Nephron (organoid): ENCODE results near the gene ZNF726.
"Not testable (repeated sequence)": the region's sequence is repeated elsewhere in the genome, so short reads cannot be mapped to it uniquely, and the experiment has no call there.

Experiments used
- H3K27ac Mint-ChIP-seq, 3 experiments: 2 replicates each; pipeline ENCODE4 v1.8.0; 2020; ENCODE audit warnings: mixed read lengths in 3 of 3, mild to moderate bottlenecking in 2 of 3, moderate library complexity in 1 of 3
- H3K27me3 Mint-ChIP-seq: 2 replicates; pipeline ENCODE4 v1.8.0; 2021; ENCODE audit warnings: low read depth, mild to moderate bottlenecking, moderate library complexity, mixed read lengths
- H3K36me3 Mint-ChIP-seq: 2 replicates; pipeline ENCODE4 v1.8.0; 2020; ENCODE audit warnings: low read depth, mixed read lengths
- H3K4me1 Mint-ChIP-seq: 2 replicates; pipeline ENCODE4 v1.8.0; 2020; ENCODE audit warnings: mixed read lengths
- H3K4me3 Mint-ChIP-seq, 3 experiments: 2 replicates each; pipeline ENCODE4 v1.8.0; 2020; ENCODE audit warnings: mild to moderate bottlenecking in 3 of 3, mixed read lengths in 3 of 3, moderate library complexity in 2 of 3
- H3K9me3 Mint-ChIP-seq: 2 replicates; pipeline ENCODE4 v1.8.0; 2020; ENCODE audit warnings: mixed read lengths
- TF ChIP-seq, protein P1 (sequence below), 3 experiments: fragments of 200-600 bp; sonication (generic); IDR thresholded peaks; one replicate each; pipeline ENCODE4 v1.5.0; 2021; ENCODE audit warnings: antibody characterized with exemption in 3 of 3; ENCODE audit not compliant: unreplicated experiment in 3 of 3

The ZNF726 gene

DNA sequence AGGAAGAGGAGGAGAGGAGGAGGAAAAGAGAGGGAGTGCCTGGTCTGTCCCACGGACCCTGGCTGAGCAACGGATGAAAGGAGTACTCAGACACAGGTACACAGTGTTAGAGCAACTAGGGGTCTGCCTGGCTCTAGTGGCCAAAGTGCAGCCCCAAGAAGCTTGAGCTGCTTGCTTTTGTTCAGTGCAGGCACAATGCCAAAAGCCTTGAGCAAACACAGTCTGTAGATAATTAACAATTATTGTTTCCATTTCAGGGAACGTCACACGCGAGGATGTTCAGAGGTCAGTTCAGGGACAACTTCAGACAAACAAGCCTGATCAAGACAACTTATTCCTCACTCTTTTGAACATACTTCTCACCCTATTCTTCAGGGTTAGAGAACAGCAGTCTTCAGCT is 32.2 kb upstream of the ZNF726 start:
- Mint-ChIP-seq H3K27me3 (peaks cover 4% of the 10 kb centered on the region), H3K9me3 (peaks cover 57% of the 10 kb centered on the region), H3K4me1 (no peaks in the 10 kb centered on the region), H3K4me3 (no peak overlapping the region), H3K27ac (no peak overlapping the region), H3K36me3 (peaks cover 8% of the 10 kb centered on the region)
- TF ChIP-seq, protein P1, sequence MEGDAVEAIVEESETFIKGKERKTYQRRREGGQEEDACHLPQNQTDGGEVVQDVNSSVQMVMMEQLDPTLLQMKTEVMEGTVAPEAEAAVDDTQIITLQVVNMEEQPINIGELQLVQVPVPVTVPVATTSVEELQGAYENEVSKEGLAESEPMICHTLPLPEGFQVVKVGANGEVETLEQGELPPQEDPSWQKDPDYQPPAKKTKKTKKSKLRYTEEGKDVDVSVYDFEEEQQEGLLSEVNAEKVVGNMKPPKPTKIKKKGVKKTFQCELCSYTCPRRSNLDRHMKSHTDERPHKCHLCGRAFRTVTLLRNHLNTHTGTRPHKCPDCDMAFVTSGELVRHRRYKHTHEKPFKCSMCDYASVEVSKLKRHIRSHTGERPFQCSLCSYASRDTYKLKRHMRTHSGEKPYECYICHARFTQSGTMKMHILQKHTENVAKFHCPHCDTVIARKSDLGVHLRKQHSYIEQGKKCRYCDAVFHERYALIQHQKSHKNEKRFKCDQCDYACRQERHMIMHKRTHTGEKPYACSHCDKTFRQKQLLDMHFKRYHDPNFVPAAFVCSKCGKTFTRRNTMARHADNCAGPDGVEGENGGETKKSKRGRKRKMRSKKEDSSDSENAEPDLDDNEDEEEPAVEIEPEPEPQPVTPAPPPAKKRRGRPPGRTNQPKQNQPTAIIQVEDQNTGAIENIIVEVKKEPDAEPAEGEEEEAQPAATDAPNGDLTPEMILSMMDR (IDR thresholded peaks at IDR 0.05; ENCODE audit: unreplicated experiment in 3 of 3) = no peak

DNA sequence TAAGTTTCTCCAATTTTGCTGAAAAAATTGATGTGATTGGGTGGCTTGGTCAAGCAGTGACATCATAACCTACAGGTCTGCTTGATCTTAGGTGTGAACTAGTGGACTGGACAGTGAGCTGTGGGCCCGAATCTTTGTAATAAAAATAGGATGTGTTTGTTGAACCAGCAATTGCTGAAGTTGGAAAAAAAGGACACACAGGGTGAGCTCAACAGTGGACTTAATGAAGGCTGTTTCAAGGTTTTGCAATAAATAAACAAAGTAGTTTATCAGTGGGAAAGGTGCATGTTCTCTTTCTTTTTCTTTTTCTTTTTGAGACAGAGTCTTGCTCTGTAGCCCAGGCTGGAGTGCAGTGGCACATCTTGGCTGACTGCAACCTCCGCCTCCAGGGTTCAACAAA is 30.3 kb upstream of the ZNF726 start:
- TF ChIP-seq, protein P1 (IDR thresholded peaks at IDR 0.05; ENCODE audit: unreplicated experiment in 3 of 3) = no peak
- H3K4me1 Mint-ChIP-seq = no peaks in the 10 kb centered on the region
- H3K9me3 Mint-ChIP-seq = peaks cover 48% of the 10 kb centered on the region
- H3K27ac Mint-ChIP-seq = no peak overlapping the region
- H3K27me3 Mint-ChIP-seq = peaks cover 3% of the 10 kb centered on the region
- no peak overlapping the region for H3K4me3 Mint-ChIP-seq
- no peaks in the 10 kb centered on the region for H3K36me3 Mint-ChIP-seq

DNA sequence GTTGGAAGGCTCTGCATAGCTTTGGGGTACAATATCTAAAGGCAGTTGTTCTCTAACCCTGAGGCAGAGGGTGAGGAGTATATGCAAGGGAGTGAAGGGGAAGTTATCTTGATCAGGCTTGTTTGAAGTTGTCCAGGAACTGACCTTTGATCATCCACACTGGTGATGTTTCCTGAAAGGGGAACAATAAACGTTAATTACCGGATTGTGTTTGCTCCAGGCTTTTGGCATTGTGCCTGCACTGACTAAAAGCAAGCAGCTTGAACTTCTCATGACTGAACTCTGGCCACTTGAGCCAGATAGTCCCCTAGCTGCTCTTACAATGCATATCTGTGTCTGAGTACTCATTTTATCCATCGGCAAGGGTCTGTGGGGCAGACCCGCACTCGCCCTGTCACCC is 27.0 kb upstream of the ZNF726 start:
- Mint-ChIP-seq H3K27me3 (no peaks in the 10 kb centered on the region), H3K9me3 (peaks cover 42% of the 10 kb centered on the region), H3K36me3 (no peaks in the 10 kb centered on the region), H3K4me1 (no peaks in the 10 kb centered on the region), H3K27ac (no peak overlapping the region), H3K4me3 (no peak overlapping the region)
- TF ChIP-seq, protein P1 (IDR thresholded peaks at IDR 0.05; ENCODE audit: unreplicated experiment in 3 of 3) = no peak

DNA sequence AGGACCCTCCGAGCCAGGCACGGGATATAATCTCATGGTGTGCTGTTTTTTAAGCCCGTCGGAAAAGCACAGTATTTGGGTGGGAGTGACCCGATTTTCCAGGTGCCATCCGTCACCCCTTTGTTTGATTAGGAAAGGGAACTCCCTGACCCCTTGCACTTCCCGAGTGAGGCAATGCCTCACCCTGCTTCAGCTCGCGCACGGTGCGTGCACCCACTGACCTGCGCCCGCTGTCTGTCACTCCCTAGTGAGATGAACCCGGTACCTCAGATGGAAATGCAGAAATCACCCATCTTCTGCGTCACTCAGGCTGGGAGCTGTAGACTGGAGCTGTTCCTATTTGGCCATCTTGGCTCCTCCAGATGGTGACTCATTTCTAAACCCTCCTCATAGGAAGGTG is 18.6 kb upstream of the ZNF726 start:
- not testable (repeated sequence) for H3K36me3 Mint-ChIP-seq, H3K4me3 Mint-ChIP-seq, H3K27ac Mint-ChIP-seq, H3K4me1 Mint-ChIP-seq, H3K27me3 Mint-ChIP-seq
- peaks cover 33% of the 10 kb centered on the region for H3K9me3 Mint-ChIP-seq

DNA sequence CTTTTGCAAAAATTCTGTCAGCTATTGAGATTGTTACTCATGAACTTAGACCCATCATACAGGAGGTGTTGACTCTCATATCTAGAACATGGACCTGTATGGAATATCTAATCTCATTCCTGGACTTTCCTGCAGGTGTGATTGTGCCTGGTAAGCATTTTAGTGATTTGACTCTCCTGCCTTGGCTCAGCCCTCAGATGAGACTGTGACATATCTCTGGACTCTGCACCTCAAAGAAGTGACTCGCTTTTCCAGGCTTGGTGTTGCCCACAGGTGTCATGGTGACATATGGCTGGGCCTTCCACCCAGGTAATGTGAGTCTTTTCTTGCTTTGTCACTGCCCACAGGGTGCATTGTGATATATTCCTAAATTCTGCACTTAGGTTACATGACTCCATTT is 17.8 kb upstream of the ZNF726 start:
- Mint-ChIP-seq H3K9me3 (peaks cover 38% of the 10 kb centered on the region), H3K36me3 (no peaks in the 10 kb centered on the region), H3K27ac (no peak overlapping the region), H3K4me1 (no peaks in the 10 kb centered on the region), H3K27me3 (no peaks in the 10 kb centered on the region), H3K4me3 (no peak overlapping the region)
- TF ChIP-seq, protein P1 (IDR thresholded peaks at IDR 0.05; ENCODE audit: unreplicated experiment in 3 of 3) = no peak

DNA sequence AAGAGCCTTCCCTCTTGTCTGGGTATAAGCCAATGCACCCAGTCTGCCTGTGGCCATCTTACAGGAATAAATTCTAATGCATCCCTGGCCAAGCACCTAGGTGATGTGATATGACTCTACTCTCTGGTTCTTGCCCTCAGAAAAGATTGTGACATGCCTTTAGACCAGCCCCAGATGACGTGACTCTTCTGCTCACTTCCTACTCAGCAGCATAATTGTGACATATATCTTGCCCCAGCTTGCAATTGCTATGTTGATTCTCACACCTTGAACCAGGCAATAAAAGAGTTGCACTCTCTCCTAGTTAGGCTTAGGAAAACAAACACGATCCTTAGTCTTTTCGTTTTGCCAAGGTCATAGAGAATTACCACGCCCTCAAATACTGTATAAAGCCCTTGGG is 13.3 kb upstream of the ZNF726 start:
- Mint-ChIP-seq H3K27me3 (no peaks in the 10 kb centered on the region), H3K36me3 (no peaks in the 10 kb centered on the region), H3K27ac (no peak overlapping the region), H3K9me3 (peaks cover 64% of the 10 kb centered on the region), H3K4me3 (no peak overlapping the region), H3K4me1 (no peaks in the 10 kb centered on the region)
- TF ChIP-seq, protein P1 (IDR thresholded peaks at IDR 0.05; ENCODE audit: unreplicated experiment in 3 of 3) = no peak
